Measurements from ENCODE around the gene IRF6.
A peak's percentile ranks its signal among the peaks of the same experiment; 100 is the strongest.

The IRF6 gene

DNA sequence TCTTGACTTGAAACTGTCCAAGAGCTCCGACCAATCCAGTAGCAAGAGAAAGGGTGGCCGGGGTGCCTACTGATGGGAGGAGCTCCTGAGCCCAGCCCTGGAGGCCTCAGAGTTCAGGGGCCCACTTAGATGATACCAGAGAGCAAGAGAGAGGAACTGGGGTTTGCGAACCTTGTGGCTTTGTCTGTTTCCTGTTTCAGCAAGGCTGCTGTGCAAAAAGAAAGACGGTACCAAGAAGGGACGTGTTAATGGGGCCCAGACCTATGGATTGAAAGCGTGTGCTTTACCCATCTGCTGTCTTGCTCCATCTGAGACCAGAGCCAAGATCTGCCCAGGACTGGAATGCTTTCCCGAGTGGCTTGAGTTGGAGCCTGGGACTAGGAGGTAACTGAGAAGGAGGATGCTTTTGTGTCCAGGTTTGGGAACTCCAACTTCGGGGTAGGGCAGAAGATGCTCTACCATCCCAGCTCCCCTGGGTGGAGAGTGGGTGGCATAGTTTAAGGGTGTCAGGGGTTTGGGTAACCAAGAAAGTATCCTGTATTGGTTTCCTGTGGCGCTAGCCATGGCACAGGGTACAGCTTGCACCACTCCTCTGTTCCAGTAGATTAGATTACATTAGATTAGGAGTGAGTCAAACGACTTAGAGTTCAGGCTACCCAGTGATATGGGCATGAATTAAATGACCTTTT, 49.9 kb downstream of the IRF6 start, which contains the start of gene TRAF3IP3:
Gene TRAF3IP3 (plus strand): TSS at position 128 of the 689 bp plus-strand sequence. CDS start 3,987 bp downstream, outside the sequence.
- no peak for DNase-seq

DNA sequence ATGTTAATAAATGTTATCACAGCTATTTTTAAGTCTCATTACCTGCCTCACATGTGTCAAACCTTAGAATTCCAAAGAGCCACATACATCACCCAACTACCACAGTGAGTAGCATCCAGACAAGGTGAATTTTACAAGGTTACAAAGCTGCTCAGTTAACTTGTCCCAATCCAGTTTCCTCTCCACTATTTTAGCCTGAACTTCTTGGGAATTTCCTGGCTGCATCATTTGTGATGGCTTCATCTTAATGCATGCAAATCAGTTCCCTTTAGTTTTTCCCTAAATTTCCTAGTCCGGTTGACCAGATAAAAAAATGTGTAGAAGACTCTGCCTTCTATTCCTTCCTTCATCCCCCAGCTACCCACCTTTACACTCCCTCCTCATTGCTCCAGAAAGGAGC, 50.7 kb downstream of the IRF6 start:
- no peak for DNase-seq

DNA sequence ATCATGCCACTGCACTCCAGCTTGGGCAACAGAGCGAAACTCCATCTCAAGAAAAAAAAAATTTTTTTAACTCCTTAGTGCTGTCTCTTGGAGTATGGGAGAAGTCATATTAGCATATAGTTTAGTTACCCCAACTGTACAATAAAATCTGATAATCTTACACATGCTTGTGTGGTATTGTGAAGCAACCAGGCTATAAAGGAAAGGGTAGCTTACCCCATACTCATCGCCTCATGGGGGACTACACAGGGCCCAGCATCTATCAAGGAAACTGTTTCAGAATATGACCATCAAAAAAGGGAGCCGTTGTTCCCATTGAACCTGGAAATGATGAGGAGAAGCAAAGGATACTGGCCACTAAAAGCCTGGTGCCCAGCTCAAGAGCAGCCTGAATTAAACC, 53.1 kb downstream of the IRF6 start:
- no peak for DNase-seq

DNA sequence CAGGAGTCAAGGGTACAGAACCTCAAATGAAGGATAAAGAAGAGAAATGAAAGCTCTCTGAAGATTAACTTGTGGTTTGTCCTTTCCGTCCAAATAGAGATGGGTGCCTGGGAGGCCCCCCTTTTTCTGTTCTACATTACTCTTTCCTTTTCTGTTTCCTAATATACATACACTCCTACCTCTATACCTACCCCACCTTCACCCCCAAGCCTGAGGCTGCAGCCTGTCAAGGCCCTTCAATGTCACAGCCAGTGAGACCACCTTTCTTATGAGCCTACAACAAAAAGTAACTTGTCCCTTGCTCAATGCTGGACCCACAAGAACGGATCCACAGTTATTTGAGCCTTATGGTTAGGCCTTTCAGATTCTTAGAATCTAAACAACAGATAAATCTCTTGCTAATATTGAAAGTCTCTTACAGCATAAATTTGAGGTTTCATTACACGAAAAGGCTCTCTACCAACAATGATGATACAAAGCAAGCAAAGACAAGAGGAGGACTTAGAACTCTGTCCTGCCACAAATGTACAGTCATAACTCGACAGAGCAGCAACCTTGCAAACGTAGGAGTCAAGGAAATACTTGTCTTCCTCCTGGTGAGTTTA, 54.2 kb downstream of the IRF6 start:
- DNase-seq = no peak

DNA sequence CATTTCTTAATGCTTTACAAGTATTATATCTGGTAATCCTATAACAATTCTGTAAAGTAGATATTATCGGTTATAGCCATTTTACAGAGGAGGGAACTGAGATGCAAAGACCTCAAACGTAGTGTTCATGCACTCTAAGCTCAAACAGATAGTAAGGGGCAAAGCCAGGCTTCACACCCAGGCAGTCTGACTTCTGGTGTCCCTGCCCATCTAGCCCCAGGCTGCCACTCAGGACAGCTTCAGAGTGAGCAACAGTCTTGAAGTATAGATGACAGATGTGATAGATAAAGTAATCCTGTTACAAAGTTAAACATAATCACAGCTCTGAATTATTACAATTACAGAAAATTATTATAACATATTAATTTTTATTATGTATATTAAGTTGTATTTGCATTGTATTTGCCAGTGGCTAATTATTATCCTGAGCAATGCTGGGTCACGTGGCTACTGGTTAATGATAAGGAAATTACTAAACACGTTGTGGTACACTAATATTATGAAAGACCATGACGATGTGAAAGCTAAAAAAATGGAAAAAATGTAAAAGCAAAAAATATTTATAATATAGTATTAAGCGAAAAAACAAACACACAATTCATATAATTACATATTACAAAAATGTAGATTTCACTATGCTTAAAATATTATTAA, 56.1 kb downstream of the IRF6 start:
- no peak for DNase-seq

DNA sequence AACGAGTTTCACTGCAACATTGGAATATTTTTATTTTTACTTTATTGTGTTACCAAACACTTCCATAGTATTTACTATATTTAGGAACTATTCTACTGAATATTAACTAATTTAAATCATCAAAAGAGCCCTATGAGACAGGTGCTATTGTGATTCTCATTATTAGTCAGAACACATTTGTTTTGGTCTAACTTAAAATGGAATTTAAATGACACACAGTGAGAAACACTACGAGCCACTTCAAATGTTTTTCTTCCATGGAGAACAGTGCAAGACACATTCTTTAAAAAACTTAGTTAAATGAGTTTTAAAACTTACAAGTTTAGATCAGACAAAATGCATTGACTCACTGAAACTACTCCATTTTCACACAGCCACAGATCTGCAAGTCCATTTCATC, 56.7 kb downstream of the IRF6 start:
- no peak for DNase-seq

DNA sequence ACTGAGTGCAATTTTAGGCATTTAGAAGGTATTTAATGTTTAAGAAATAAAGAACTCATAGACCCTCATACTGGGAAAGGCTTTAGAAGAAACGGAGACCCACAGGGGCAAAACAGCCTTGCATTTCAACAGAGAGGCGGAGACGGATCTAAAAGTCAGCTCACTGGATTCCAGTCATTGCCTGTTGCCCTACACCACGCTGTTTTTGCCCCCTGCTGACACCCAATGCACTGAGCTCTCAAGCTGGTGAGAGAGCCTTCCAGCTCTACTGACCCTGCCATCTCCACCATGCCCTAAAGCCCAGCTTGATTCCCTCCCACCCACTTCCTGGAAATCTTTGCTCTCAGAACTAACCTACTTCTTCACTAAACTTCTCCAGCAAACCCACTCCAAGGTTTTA, 57.3 kb downstream of the IRF6 start:
- no peak for DNase-seq

DNA sequence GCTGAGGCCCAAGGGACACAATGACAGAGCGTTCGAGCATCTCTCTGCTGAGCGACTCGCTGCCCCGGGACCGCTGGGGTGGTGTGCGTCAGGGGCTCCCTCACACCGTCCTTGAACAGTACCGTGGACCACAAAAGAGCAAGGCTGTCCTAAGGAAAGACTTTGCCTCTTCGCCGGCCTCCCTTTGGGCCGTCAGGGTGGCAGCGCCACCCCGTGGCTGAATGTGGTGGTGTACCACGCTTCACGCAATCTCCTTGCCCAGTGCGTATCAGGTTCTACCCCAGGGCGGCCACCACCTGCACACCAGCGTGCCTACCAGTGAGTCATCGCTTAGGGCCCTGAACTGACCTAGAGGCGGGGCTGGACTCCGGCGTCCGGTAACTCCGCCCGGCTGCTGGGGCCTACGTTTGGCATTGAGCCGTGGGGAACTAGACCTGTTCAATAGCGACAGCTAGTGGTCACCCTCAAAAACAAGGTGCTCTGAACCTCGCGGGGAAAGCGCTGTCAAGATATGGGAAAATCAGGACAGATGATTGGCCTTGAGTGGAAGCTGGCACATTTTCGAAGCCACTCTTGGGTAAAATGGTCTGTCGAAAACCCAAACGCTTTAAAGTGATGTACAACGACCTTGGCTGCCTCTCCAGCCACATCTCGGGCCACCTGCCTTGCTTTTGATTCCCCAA, 58.2 kb downstream of the IRF6 start:
- peak; percentile 85 for DNase-seq

DNA sequence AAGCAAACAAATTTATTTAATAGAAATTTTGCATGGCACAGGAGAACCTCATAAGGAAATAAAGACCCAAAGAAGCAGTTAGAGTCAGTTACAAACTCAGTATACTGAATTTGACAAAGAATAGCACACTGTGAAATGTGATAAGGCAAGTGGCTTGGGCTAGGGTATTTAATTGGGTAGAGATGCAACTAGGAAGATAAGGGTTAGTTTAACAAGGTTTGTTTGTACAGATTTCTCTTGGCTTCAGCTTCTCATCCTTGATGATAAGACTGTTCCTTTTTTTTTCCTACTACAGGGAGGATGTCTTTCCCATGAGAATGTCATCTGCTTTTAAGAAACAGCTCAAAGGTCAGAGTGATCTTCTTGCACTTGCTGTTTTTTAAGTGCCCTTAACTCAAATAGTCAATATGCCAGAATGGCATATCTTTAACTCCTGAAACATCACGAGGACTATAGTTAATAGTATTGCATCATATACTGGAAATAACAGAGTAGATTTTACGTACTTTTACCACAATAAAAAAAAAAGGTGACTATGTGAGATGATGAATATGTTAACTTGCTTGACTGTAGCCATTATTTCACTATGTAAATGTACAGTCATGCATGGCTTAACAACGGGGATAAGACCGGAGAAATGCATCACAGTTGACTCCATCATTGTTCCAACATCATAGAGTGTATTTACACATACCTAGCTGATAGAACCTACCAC, 59.3 kb downstream of the IRF6 start:
- no peak for DNase-seq

DNA sequence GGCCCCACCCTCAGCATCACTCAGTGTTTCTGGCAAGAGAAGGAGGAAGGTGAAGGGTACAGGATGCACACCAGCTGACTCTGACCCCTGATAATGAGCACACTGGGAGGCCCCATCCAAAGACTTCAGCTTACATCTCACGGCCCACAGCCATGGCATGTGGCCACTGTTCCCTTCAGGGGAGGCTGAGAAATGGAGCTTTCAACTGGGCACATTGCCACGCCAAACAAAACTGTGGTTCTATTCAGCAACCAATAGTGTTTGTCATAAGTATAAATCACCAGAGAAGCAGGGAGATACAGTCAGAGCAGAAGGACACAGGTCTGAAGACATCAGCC, 62.8 kb downstream of the IRF6 start:
- DNase-seq = peak; percentile 66

DNA sequence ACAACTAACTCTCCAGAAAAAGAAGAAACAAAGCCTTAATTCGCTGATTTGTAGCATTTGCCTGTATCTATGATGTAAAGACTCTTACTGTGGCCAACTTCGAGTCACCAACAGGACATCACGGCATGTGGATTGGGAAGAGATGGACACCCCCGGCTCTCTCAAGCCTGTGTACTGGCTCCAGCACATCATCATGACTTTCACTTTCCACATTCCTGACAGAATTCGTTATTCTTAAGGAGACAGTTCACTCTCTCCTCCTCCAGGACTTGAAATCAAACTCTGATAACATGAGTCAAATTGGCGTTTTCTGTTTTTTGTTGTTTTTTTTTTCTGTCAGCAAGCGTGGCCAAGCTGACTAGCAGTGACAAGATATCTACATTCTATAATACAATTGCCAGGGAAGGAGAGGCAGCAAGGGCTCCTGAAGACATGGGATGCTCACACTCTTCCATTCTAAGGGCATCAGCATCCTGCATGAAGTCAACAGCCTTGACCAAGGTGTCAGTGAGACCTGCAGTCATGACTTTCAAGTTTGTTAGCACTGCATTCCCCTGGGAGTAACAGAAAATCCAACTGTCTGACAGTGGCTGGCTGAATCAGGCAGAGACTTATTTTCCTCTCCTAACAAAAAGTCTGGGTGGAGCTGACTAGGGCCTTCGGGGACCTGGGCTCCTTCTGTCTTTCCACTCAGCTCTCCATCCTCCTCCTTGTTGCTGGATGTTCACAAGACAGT, 63.4 kb downstream of the IRF6 start:
- DNase-seq = peak; percentile 57

DNA sequence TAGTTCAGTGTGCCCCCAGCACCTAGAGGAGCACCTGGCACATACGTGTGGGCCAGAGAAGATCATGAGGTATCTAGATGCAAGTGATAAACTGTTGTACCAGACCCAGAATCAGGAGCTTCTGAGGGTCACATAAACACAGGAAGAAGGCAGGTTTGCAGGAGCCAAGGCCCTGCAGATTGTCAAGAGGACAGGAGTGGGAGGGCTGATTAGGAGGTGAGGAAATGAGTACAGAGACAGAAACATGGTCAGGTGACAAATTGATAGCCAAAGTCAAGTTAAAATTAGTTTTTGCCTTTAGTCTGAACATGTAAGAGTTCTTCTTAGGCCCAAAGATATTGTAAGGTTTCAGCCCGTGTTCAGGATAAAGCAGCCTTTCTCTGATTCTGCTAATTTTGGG, 64.1 kb downstream of the IRF6 start:
- DNase-seq = no peak

DNA sequence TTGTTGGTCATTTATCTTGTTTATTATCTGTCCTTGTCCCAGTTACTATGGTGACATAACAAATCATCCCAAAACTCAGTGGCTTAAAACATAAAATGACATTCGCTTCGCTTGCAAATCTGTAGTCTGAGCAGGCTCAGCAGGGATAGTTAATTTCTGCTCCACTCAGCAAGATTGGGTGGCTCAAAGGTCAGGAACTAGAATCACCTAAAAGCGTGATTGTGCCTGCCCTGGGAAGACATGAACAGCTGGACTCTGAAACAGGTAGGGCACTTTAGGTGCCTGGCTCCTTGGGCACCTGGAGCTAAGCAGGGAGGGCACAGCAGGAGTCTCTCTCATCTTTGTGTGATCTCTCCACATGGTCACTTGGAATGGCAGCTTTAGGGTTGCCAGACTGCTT, 64.7 kb downstream of the IRF6 start:
- DNase-seq = no peak

DNA sequence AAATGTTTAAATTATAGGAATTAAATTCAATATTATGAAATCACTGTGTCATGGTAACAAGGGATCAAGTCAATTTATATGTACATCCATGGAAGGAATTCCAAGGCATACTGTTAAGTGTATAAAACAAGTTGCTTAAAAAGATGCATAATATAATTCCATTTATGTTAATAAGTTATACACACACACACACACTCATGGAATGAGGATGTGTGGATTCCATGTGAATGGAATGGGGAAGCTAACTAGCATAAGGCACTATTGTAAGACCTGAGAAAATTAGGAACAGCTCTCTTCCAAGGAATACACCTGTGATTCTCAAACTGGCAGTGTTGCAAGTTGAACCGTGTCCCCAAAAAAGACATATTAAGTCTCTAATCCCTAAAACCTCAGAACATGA, 67.7 kb downstream of the IRF6 start:
- no peak for DNase-seq

DNA sequence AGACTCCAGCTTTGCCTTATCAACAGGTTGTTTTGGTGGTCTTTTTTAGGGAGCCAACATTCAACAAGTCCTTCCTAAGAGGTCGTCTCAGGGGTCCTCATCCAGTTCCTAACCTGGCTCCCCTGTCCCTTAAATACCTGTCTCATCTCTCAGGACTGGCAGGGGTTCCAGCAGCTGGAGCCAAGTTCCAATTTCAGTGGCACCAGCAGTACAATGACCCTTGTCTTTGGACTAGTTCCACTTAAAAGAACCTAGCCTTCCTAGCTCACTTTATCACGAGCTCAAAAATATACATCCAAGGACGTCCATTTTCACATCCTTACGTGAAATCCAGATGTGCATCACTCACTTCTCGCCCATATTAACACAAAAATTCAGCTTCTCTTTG, 68.8 kb downstream of the IRF6 start:
- no peak for DNase-seq

DNA sequence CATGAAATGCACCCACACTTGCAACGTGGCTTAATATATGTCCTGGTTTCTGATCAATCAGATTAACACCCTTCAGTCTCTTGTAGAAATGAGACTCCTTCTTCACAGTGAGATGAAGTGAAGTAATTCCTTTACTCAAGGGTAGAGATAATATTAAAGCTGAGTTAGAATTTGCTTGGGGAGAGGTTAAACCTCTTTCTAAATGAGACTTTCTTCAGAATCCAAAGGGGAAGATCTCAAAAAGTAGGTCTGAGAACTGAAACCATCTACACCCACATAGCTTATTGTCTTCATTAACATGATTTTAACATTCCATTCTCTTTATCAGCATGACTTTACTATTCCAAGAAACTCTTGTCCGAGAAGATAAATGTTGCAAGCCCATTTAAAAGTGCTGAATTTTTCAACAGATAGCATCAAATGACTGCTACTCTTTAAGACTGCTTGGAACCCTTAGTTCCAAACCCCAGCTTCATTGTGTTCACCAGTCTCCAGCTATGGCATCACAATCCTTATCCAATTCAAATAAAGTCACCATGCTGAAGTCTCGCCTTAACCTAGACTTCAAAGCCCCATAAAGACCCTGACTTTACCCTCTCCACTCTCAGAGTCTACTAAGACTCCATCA, 69.3 kb downstream of the IRF6 start:
- DNase-seq = no peak
